H9 (cell line): Measurements from ENCODE around the gene ABCA1. TPM values are rescaled to one million over a fixed set of nuclear protein-coding genes. Genes with fewer than 3 reads are reported as not detected.

Experiments used
- DNase-seq: peaks from one replicate; pipeline ENCODE4 v3.0.0-alpha.2; 2017
- H2AFZ ChIP-seq: one replicate; pipeline ENCODE4 v1.6.1; 2013; ENCODE audit warnings: mild to moderate bottlenecking, low read length, control low read depth, moderate library complexity
- H2AK5ac ChIP-seq: 2 replicates; pipeline ENCODE4 v1.6.1; 2013; ENCODE audit warnings: low read length, control low read depth, mixed read lengths; ENCODE audit not compliant: insufficient read length
- H2BK120ac ChIP-seq: one replicate; pipeline ENCODE4 v1.6.1; 2013; ENCODE audit warnings: low read depth, mild to moderate bottlenecking, low read length, control low read depth, inconsistent platforms; ENCODE audit not compliant: poor library complexity, severe bottlenecking
- H2BK12ac ChIP-seq: 2 replicates; pipeline ENCODE4 v1.6.1; 2013; ENCODE audit warnings: low read length, control low read depth, mixed read lengths, low read depth; ENCODE audit not compliant: insufficient read length
- H2BK15ac ChIP-seq: 2 replicates; pipeline ENCODE4 v1.6.1; 2013; ENCODE audit warnings: low read depth, low read length, control low read depth
- H2BK20ac ChIP-seq: one replicate; pipeline ENCODE4 v1.6.1; 2013; ENCODE audit warnings: low read depth, mild to moderate bottlenecking, low read length, control low read depth, inconsistent platforms; ENCODE audit not compliant: poor library complexity, severe bottlenecking
- H2BK5ac ChIP-seq: 2 replicates; pipeline ENCODE4 v1.6.1; 2013; ENCODE audit warnings: low read length, control low read depth, mixed read lengths; ENCODE audit not compliant: insufficient read length
- H3K14ac ChIP-seq: 2 replicates; pipeline ENCODE4 v1.6.1; 2013; ENCODE audit warnings: low read length, control low read depth; ENCODE audit not compliant: insufficient read depth
- H3K18ac ChIP-seq: 2 replicates; pipeline ENCODE4 v1.6.1; 2013; ENCODE audit warnings: low read depth, mild to moderate bottlenecking, mixed read lengths, low read length, control low read depth; ENCODE audit not compliant: insufficient read length
- H3K23ac ChIP-seq: 2 replicates; pipeline ENCODE4 v1.6.1; 2013; ENCODE audit warnings: low read length, control low read depth, mixed read lengths, low read depth; ENCODE audit not compliant: insufficient read length
- H3K23me2 ChIP-seq: 2 replicates; pipeline ENCODE4 v1.6.1; 2013; ENCODE audit warnings: low read depth, mild to moderate bottlenecking, mixed read lengths, low read length, control low read depth; ENCODE audit not compliant: insufficient read length, poor library complexity, severe bottlenecking
- H3K27ac ChIP-seq: 2 replicates; pipeline ENCODE4 v1.5.1; 2013; ENCODE audit warnings: low read length, control low read depth, mixed read lengths, low read depth; ENCODE audit not compliant: insufficient read length
- H3K27me3 ChIP-seq: 2 replicates; pipeline ENCODE4 v1.6.1; 2013; ENCODE audit warnings: low read length, control low read depth, inconsistent platforms; ENCODE audit not compliant: insufficient read depth
- H3K4ac ChIP-seq: 2 replicates; pipeline ENCODE4 v1.6.1; 2013; ENCODE audit warnings: low read depth, mild to moderate bottlenecking, control low read depth, inconsistent platforms, low read length, moderate library complexity
- H3K4me1 ChIP-seq: 2 replicates; pipeline ENCODE4 v1.6.1; 2013; ENCODE audit warnings: low read length, control low read depth, inconsistent platforms; ENCODE audit not compliant: insufficient read depth
- H3K4me2 ChIP-seq: 2 replicates; pipeline ENCODE4 v1.6.1; 2013; ENCODE audit warnings: low read length, control low read depth, mixed read lengths; ENCODE audit not compliant: insufficient read length, insufficient read depth
- H3K56ac ChIP-seq: 2 replicates; pipeline ENCODE4 v1.6.1; 2013; ENCODE audit warnings: low read depth, mild to moderate bottlenecking, mixed read lengths, low read length, control low read depth; ENCODE audit not compliant: insufficient read length
- H3K79me1 ChIP-seq: 2 replicates; pipeline ENCODE4 v1.6.1; 2013; ENCODE audit warnings: low read depth, mild to moderate bottlenecking, moderate library complexity, low read length, control low read depth, inconsistent platforms; ENCODE audit not compliant: insufficient read depth, poor library complexity, severe bottlenecking
- H3K79me2 ChIP-seq: 2 replicates; pipeline ENCODE4 v1.6.1; 2013; ENCODE audit warnings: low read length, control low read depth, inconsistent platforms; ENCODE audit not compliant: insufficient read depth
- H3K9ac ChIP-seq: 2 replicates; pipeline ENCODE4 v1.6.1; 2013; ENCODE audit warnings: low read length, control low read depth, mixed read lengths; ENCODE audit not compliant: insufficient read length; ENCODE audit errors: extremely low read depth
- H3K9me3 ChIP-seq: one replicate; pipeline ENCODE4 v1.6.1; 2013; ENCODE audit warnings: low read depth, low read length, inconsistent platforms; ENCODE audit not compliant: control insufficient read depth
- H3T11ph ChIP-seq: one replicate; pipeline ENCODE4 v1.6.1; 2013; ENCODE audit warnings: mild to moderate bottlenecking, low read length, control low read depth, inconsistent platforms
- H4K20me1 ChIP-seq: one replicate; pipeline ENCODE4 v1.6.1; 2013; ENCODE audit not compliant: control insufficient read depth, insufficient read length, insufficient read depth
- H4K5ac ChIP-seq: 2 replicates; pipeline ENCODE4 v1.6.1; 2013; ENCODE audit warnings: low read depth, mild to moderate bottlenecking, mixed read lengths, low read length, control low read depth; ENCODE audit not compliant: insufficient read length
- H4K8ac ChIP-seq: replicated peaks from 2 replicates; pipeline ENCODE4 v1.6.1; 2013; ENCODE audit warnings: low read length, control low read depth, mixed read lengths, low read depth; ENCODE audit not compliant: insufficient read length
- H4K91ac ChIP-seq: 2 replicates; pipeline ENCODE4 v1.6.1; 2013; ENCODE audit warnings: low read depth, mild to moderate bottlenecking, moderate library complexity, mixed read lengths, low read length, control low read depth; ENCODE audit not compliant: insufficient read length
- H3K27ac Mint-ChIP-seq, 3 experiments: 2 replicates in 2 of 3; 3 replicates in 1 of 3; pipeline ENCODE4 v1.8.0; 2020 to 2021; ENCODE audit warnings: mixed read lengths in 3 of 3, mild to moderate bottlenecking in 1 of 3, moderate library complexity in 1 of 3
- H3K27me3 Mint-ChIP-seq: 2 replicates; pipeline ENCODE4 v1.8.0; 2021; ENCODE audit warnings: low read depth, mild to moderate bottlenecking, moderate library complexity, mixed read lengths
- H3K36me3 Mint-ChIP-seq, 3 experiments: 2 replicates in 2 of 3; 3 replicates in 1 of 3; pipeline ENCODE4 v1.8.0; 2020 to 2021; ENCODE audit warnings: low read depth in 3 of 3, mixed read lengths in 3 of 3; ENCODE audit not compliant: insufficient read depth in 1 of 3
- H3K4me1 Mint-ChIP-seq, 2 experiments: 2 replicates each; pipeline ENCODE4 v1.8.0; 2020; ENCODE audit warnings: mixed read lengths in 2 of 2
- H3K4me3 Mint-ChIP-seq, 2 experiments: 2 replicates in 1 of 2; 3 replicates in 1 of 2; pipeline ENCODE4 v1.8.0; 2020 to 2021; ENCODE audit warnings: mild to moderate bottlenecking in 2 of 2, mixed read lengths in 2 of 2, moderate library complexity in 1 of 2
- H3K9me3 Mint-ChIP-seq, 2 experiments: 2 replicates in 1 of 2; 3 replicates in 1 of 2; pipeline ENCODE4 v1.8.0; 2020; ENCODE audit warnings: mild to moderate bottlenecking in 2 of 2, mixed read lengths in 2 of 2, moderate library complexity in 1 of 2
- CTCF ChIP-seq: fragments of 200-600 bp; sonication (generic); conservative IDR thresholded peaks from 3 replicates; pipeline ENCODE4 v1.8.0; 2021; ENCODE audit warnings: antibody characterized with exemption, mild to moderate bottlenecking
- WGBS: extraction: QIAGEN DNeasy Blood & Tissue Kit; methylation state at CpG from one replicate; pipeline ENCODE4 v1.1.7; 2013; ENCODE audit warnings: missing lambda C conversion rate, low lambda C conversion rate, mixed read lengths; ENCODE audit not compliant: insufficient read length; ENCODE audit errors: extremely low coverage; 5-methylcytosine and 5-hydroxymethylcytosine counted together
- total RNA-seq: library from RNA; stranded (reverse); gene quantifications from 2 replicates; pipeline ENCODE4 v1.2.1, GENCODE V29; 2021

Gene ABCA1
- total RNA-seq, 1 experiment from 2014 or later, result 16.6 TPM

GRCh38 chr9:104843644-104844240, 84.2 kb downstream of the ABCA1 start:
- Histone ChIP-seq H3K23ac (no peak overlapping the region), H3K23me2 (no peaks in the 10 kb centered on the region), H3K27me3 (no peaks in the 10 kb centered on the region; the same call in 1 of the 2 replicates), H2BK15ac (no peak overlapping the region), H2BK5ac (no peak overlapping the region), H3K79me1 (no peaks in the 10 kb centered on the region), H3K18ac (no peak overlapping the region), H3K79me2 (no peaks in the 10 kb centered on the region), H3K9ac (no peak overlapping the region), H4K5ac (no peak overlapping the region), H2BK20ac (no peak overlapping the region), H3K4ac (no peak overlapping the region), H2AK5ac (no peak overlapping the region), H3K4me2 (no peak overlapping the region), H3K9me3 (no peaks in the 10 kb centered on the region), H4K91ac (no peak overlapping the region), H3K14ac (no peak overlapping the region), H3T11ph (no peak overlapping the region), H2BK12ac (no peak overlapping the region), H4K20me1 (no peaks in the 10 kb centered on the region), H4K8ac (no peak overlapping the region), H2AFZ (no peak overlapping the region), H2BK120ac (no peak overlapping the region), H3K56ac (no peak overlapping the region), H3K4me1 (no peaks in the 10 kb centered on the region; the same call in 1 of the 2 replicates), H3K27ac (no peak overlapping the region)
- no peak overlapping the region for H3K27ac Mint-ChIP-seq
- H3K27me3 Mint-ChIP-seq, result no peaks in the 10 kb centered on the region
- DNase-seq, result no peak
- TF ChIP-seq CTCF, result no peak
- peaks cover 10 to 21% of the 10 kb centered on the region in 2 experiments for H3K4me1 Mint-ChIP-seq
- no peaks in the 10 kb centered on the region for H3K9me3 Mint-ChIP-seq
- no peak overlapping the region for H3K4me3 Mint-ChIP-seq
- no CpG with 5 or more reads among the region's 4 CpGs for WGBS
- peaks cover 1 to 9% (median 7%) of the 10 kb centered on the region in 3 experiments; a peak in 3 of 7 replicates for H3K36me3 Mint-ChIP-seq
